ENCODE measurements around the gene COL4A1. TPM values are rescaled to one million over a fixed set of nuclear protein-coding genes. Genes with fewer than 3 reads are reported as not detected.
A peak's percentile ranks its signal among the peaks of the same experiment; 100 is the strongest.

COL4A1 gene
- total and polyA plus RNA-seq, 8 donors: 418 to 1,057 (median 547) TPM

DNA sequence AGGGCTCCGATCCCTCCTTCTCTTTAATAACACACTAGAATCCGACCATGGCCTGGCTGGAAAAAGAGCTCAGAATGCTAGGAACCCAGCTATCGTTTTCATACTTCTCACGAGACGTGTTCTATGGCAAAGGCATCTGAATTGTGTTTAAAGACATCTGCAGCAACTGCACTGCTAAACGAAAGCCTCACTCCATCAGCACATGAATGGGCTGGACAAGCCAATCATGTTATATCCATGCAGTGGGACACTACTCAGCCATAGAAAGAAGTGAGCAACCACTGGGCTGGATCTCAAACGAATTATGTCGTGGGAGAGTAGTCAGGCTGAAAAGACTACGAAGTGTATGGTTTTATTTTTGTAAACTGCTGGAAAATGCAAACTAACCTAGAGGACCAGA is 136.1 kb downstream of the COL4A1 start:
- DNase-seq (no peak), ATAC-seq (no peak)
- TF ChIP-seq, protein P1, sequence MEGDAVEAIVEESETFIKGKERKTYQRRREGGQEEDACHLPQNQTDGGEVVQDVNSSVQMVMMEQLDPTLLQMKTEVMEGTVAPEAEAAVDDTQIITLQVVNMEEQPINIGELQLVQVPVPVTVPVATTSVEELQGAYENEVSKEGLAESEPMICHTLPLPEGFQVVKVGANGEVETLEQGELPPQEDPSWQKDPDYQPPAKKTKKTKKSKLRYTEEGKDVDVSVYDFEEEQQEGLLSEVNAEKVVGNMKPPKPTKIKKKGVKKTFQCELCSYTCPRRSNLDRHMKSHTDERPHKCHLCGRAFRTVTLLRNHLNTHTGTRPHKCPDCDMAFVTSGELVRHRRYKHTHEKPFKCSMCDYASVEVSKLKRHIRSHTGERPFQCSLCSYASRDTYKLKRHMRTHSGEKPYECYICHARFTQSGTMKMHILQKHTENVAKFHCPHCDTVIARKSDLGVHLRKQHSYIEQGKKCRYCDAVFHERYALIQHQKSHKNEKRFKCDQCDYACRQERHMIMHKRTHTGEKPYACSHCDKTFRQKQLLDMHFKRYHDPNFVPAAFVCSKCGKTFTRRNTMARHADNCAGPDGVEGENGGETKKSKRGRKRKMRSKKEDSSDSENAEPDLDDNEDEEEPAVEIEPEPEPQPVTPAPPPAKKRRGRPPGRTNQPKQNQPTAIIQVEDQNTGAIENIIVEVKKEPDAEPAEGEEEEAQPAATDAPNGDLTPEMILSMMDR (IDR thresholded peaks at IDR 0.05): no peak
- Histone ChIP-seq H3K36me3 (peaks cover 2 to 69% of the 10 kb centered on the region in 2 donors), H3K9me3 (peaks cover 0 to 12% of the 10 kb centered on the region in 2 donors), H3K4me1 (no peaks in the 10 kb centered on the region), H3K27me3 (no peaks in the 10 kb centered on the region), H3K27ac (no peak overlapping the region), H3K4me3 (no peak overlapping the region)
- intact Hi-C loops (cut with DNase I): no loop called here

DNA sequence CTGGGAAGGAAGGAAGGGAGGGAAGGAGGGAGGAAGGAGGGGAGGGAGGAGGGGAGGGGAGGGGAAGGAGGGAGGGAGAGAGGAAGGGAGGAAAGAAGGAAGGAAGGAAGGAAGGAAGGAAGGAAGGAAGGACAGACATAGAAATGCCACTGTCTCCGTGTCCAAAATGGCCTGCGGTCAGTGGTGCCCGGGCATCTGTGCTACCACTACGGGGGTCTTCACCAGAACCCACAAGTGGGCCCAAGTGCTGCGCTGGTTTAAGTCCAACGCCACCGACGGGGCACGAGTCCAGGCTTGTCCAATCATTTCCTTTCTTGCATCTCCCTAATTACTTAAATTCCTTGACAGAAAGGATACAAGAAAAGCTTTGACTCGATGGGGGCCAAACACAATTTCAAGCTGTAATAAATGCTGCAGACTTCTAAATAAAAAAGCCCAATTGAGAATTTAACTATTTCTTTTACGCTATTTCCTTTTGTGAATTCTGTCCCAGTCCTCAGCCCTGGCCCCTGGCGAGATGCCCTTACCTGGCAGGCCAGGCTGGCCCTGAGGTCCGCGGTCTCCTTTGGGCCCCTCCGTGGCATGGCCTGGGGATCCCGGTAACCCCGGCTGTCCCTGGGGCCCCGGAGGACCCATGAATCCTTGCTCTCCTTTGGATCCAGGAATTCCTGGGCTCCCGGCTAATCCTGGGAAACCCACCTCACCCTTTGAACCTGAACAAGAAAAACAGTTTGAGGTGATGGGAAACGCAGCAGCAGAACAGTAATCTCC is 136.8 kb downstream of the COL4A1 start:
- intact Hi-C loops (cut with DNase I): no loop called here
- ATAC-seq: no peak
- Histone ChIP-seq H3K27me3 (no peaks in the 10 kb centered on the region), H3K4me3 (no peak overlapping the region), H3K4me1 (peaks cover 0 to under 1% of the 10 kb centered on the region in 2 donors), H3K27ac (no peak overlapping the region), H3K36me3 (peaks cover 2 to 67% of the 10 kb centered on the region in 2 donors), H3K9me3 (peaks cover 0 to 12% of the 10 kb centered on the region in 2 donors)
- no peak for DNase-seq
- TF ChIP-seq, protein P1 (IDR thresholded peaks at IDR 0.05): no peak

DNA sequence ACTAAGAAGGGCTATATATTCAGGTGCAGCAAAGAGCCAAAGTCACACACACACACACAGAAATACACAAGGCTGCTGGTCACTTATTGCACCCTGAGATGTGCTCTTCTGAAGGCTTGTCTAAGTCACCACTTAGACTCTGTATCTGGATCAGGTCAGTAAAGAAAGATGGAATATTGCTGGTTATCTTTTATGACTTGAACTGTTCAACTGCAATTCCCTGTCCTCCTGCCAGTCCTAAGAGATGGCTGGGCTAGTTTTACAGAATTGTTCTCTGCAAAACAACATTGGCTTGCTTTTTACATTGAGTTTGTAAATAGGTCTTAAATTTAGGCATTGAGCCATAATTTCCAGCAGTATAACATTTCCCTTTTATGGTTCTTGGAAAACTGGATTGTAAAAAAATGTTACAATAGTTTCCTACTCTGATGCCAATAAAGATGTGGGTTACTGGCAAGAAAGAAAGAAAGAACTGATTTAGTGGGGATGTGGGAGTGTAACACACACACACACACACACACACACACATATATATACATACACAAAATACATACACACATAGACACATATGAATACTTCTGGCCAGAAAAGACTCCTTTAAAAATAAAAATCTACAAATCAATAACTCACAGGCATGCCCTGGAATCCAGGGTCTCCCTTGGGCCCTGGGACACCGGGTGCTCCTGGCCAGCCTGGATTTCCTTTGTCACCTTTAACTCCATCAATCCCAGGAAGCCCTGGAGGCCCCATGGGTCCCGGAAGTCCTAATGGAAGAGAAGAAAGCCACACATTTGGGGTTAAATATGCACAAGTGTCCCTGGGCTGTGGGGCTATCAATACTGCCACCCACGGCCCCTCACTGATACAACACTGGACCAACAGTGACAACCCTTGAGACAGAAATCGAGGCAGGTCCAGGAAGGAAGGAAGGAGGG is 137.7 kb downstream of the COL4A1 start:
- Histone ChIP-seq H3K4me3 (no peak overlapping the region), H3K27ac (no peak overlapping the region), H3K27me3 (no peaks in the 10 kb centered on the region), H3K36me3 (peaks cover 0 to 67% of the 10 kb centered on the region in 2 donors), H3K9me3 (peaks cover 0 to 12% of the 10 kb centered on the region in 2 donors), H3K4me1 (peaks cover 0 to 4% of the 10 kb centered on the region in 2 donors)
- ATAC-seq (no peak), DNase-seq (peak in 2 of 4 donors; percentile 51 to 56)
- intact Hi-C loops (cut with DNase I): no loop called here
- TF ChIP-seq, protein P1 (IDR thresholded peaks at IDR 0.05): no peak

DNA sequence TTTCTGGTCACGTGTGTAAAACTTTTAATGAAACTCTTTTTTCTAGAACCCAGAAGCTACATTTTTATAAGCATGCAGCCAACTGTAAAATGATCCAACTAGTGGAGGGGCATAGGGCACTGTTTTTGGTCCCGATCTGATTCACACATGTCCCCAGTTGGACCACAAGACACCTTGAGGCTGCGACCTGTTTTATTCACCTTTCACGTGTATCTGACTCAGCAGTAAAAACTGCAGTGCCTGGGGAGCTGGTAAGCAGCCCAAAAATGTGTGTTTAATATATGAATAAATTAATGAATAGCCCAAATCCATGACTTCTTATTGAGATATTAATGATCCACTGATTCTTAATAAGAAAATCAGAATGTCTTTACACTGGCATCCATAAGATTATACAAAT is 140.4 kb downstream of the COL4A1 start:
- ATAC-seq (no peak), DNase-seq (no peak)
- H3K27ac ChIP-seq: no peak overlapping the region
- no peaks in the 10 kb centered on the region for H3K9me3 ChIP-seq
- H3K36me3 ChIP-seq: peaks cover 0 to 63% of the 10 kb centered on the region in 2 donors
- intact Hi-C loops (cut with DNase I): no loop called here
- H3K27me3 ChIP-seq: no peaks in the 10 kb centered on the region
- H3K4me1 ChIP-seq: peaks cover 0 to 23% of the 10 kb centered on the region in 2 donors
- TF ChIP-seq, protein P1 (IDR thresholded peaks at IDR 0.05): no peak
- no peak overlapping the region for H3K4me3 ChIP-seq

DNA sequence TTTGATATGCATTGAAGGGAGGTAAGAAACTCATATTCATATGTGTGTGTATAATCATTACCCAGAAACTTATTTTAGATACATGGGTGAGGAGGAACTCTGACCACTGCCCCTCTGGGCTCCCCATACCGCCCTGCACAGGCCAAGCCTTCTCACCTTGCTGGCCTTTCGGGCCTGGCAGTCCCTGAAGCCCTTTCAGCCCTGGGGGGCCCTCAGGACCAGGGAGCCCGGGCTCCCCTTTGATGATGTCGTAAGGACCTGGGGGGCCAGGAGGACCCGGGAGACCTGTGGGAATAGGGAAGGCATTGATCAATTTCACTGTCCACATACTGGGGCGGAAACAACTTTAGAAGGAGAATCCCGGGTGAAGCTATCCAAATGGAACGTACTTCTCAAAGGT is 142.3 kb downstream of the COL4A1 start:
- ATAC-seq (no peak), DNase-seq (no peak)
- Histone ChIP-seq H3K27me3 (no peaks in the 10 kb centered on the region), H3K9me3 (no peaks in the 10 kb centered on the region), H3K4me1 (peaks cover 0 to 33% of the 10 kb centered on the region in 2 donors), H3K36me3 (peaks cover 0 to 62% of the 10 kb centered on the region in 2 donors), H3K27ac (no peak overlapping the region), H3K4me3 (no peak overlapping the region)
- intact Hi-C loops (cut with DNase I): no loop called here
- TF ChIP-seq, protein P1 (IDR thresholded peaks at IDR 0.05): no peak
